HEK293 (cell line): ENCODE measurements around the gene RPE65.

Source experiments
- CTCF ChIP-seq: fragments of 450-650 bp; formaldehyde crosslinking; IDR thresholded peaks from 2 replicates; pipeline ENCODE4 v1.5.1; 2016; ENCODE audit warnings: missing biosample characterization, missing genetic modification characterization
- HIC1 ChIP-seq: fragments of 450-650 bp; formaldehyde crosslinking; IDR thresholded peaks from 2 replicates; pipeline ENCODE4 v1.5.1; 2016; ENCODE audit warnings: missing biosample characterization, missing genetic modification characterization
- PATZ1 ChIP-seq: fragments of 450-650 bp; formaldehyde crosslinking; IDR thresholded peaks from 2 replicates; pipeline ENCODE4 v1.5.1; 2016; ENCODE audit warnings: missing biosample characterization, missing genetic modification characterization
- YY1 ChIP-seq: fragments of 450-650 bp; formaldehyde crosslinking; IDR thresholded peaks from 2 replicates; pipeline ENCODE4 v1.5.1; 2018; ENCODE audit warnings: missing biosample characterization, missing genetic modification characterization
- ZBTB20 ChIP-seq: fragments of 450-650 bp; formaldehyde crosslinking; IDR thresholded peaks from 2 replicates; pipeline ENCODE4 v1.5.1; 2016; ENCODE audit warnings: missing biosample characterization, missing genetic modification characterization
- ZNF132 ChIP-seq: fragments of 450-650 bp; formaldehyde crosslinking; IDR thresholded peaks from 2 replicates; pipeline ENCODE4 v1.5.1; 2017; ENCODE audit warnings: missing biosample characterization, missing genetic modification characterization, borderline replicate concordance
- ZNF24 ChIP-seq: fragments of 450-650 bp; formaldehyde crosslinking; IDR thresholded peaks from 2 replicates; pipeline ENCODE4 v1.5.1; 2016; ENCODE audit warnings: missing biosample characterization, missing genetic modification characterization
- ZNF274 ChIP-seq, 2 experiments: fragments of 200-500 bp in 1 of 2; fragments of 450-650 bp in 1 of 2; sonication (Bioruptor generic) in 1 of 2; formaldehyde crosslinking in 1 of 2; IDR thresholded peaks; 2 replicates each; pipeline versions ENCODE4 v1.5.1 to v1.6.1; 2014 to 2016; ENCODE audit warnings: borderline replicate concordance in 1 of 2, inconsistent platforms in 1 of 2, low read length in 1 of 2, missing biosample characterization in 1 of 2, missing genetic modification characterization in 1 of 2

- TF ChIP-seq HIC1 (no peak), ZNF274 (IDR thresholded peaks at IDR 0.05; ENCODE audit: low read length) (no peak), ZNF274 (tag by site-specific recombination; IDR thresholded peaks at IDR 0.05; ENCODE audit: borderline replicate concordance) (no peak), CTCF (tag by site-specific recombination) (no peak), PATZ1 (tag by site-specific recombination) (no peak), YY1 (tag by site-specific recombination) (no peak), ZBTB20 (tag by site-specific recombination) (no peak), ZNF132 (tag by site-specific recombination) (no peak), ZNF24 (no peak)
These were observed 11.4 kb downstream of the RPE65 start for GRCh38 chr1:68438310-68438709.
